ENCODE data around the gene LRRC34. TPM values are rescaled to one million over a fixed set of nuclear protein-coding genes. Genes with fewer than 3 reads are reported as not detected.
A peak's percentile ranks its signal among the peaks of the same experiment; 100 is the strongest.

Gene LRRC34
- total RNA-seq, 1 experiment from 2014 or later = 1.8 TPM

DNA sequence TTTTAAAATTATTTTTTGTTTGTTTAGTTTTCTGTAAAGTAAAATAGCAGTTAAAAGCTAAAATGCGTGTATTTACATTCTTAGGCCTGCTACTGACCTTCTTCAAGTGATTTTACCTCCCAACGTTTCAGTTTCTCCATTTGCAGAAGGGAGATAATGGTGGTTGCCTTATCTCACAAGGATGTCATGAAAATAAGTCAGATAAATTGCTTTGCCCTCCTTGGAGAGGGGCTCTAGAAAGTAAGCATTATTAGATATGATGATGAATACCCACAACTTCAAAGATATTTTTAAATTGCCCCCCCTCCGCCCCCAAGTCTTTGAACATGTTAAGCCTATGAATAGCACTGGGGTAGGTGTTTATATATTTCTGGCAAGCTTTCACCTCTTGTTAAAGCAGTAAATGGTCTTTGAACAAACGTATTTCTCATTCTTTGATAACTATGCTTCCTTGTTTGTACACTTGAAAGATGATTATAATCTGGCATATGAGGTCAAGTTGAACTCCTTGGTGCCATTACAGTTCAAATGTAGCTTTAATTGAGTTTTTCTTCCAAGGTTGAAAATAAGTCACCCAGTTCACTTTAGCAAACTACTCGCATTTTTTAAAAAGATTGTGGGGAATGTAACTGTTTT is 54.2 kb downstream of the LRRC34 start:
- intact Hi-C loops (cut with micrococcal nuclease) = no loop called here
- DNase-seq = no peak
- ATAC-seq = no peak
- CTCF ChIA-PET = no interaction called here
- POLR2A ChIA-PET (ENCODE audit: unreplicated experiment) = interaction anchor here (0.6 kb wide), 1 partner anchor 430 kb away, joined by 6 read pairs; no protein-coding TSS in a partner anchor
- Histone ChIP-seq H3K4me2 (ENCODE audit: low read length) (no peak overlapping the region), H3K4me3 (ENCODE audit: low read length) (no peak overlapping the region), H3K27me3 (ENCODE audit: low read length) (no peaks in the 10 kb centered on the region), H4K20me1 (ENCODE audit: low read length) (no peaks in the 10 kb centered on the region), H3K9ac (ENCODE audit: low read length) (no peak overlapping the region), H3K9me3 (ENCODE audit: low read length) (no peaks in the 10 kb centered on the region), H3K9me2 (replicated peaks; ENCODE audit: low read length) (0 out of 2 replicates have a peak, but pooled peaks cover 3% of the 10 kb centered on the region), H3K36me3 (ENCODE audit: low read depth, low read length) (no peaks in the 10 kb centered on the region), H3K27ac (ENCODE audit: low read length) (0 out of 2 replicates have a peak overlapping the region, but pooled peaks have one; percentile 55), H3K79me2 (ENCODE audit: low read length) (no peaks in the 10 kb centered on the region), H2AFZ (ENCODE audit: low read length) (no peak overlapping the region), H3F3A (ENCODE audit: low read length, unreplicated experiment) (no peaks in the 10 kb centered on the region), H3K4me1 (ENCODE audit: insufficient read depth, low read length) (peaks cover 24% of the 10 kb centered on the region)
- BruUV-seq (replicated peaks) = no TSS peak
- no peak for TF ChIP-seq EZH2 (IDR thresholded peaks at IDR 0.05; ENCODE audit: low read length, unreplicated experiment)
- TF ChIP-seq EZH2phosphoT487 (IDR thresholded peaks at IDR 0.05; ENCODE audit: borderline replicate concordance, low read length) = no peak
- TF ChIP-seq, protein P1, sequence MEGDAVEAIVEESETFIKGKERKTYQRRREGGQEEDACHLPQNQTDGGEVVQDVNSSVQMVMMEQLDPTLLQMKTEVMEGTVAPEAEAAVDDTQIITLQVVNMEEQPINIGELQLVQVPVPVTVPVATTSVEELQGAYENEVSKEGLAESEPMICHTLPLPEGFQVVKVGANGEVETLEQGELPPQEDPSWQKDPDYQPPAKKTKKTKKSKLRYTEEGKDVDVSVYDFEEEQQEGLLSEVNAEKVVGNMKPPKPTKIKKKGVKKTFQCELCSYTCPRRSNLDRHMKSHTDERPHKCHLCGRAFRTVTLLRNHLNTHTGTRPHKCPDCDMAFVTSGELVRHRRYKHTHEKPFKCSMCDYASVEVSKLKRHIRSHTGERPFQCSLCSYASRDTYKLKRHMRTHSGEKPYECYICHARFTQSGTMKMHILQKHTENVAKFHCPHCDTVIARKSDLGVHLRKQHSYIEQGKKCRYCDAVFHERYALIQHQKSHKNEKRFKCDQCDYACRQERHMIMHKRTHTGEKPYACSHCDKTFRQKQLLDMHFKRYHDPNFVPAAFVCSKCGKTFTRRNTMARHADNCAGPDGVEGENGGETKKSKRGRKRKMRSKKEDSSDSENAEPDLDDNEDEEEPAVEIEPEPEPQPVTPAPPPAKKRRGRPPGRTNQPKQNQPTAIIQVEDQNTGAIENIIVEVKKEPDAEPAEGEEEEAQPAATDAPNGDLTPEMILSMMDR (conservative IDR thresholded peaks at IDR 0.05; ENCODE audit: low read depth, low read length) = no peak

DNA sequence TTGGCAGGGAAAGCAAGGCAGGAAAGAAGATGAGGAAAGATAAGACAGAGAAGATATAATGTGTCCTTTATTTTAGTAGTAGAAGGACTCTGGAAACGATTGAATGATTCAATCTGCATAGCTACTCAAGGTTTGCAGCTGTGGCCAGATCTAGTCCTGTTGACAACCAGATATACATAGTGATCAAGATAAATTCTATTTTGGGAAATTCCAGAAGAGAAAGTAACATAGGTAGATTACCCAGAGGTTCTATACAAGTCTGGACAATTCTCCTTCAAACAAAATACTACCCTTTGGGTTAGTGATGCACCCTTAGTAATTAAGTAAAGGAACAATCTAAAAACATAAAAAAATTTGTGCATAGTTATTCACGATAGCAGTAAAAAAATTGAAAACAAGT is 57.2 kb downstream of the LRRC34 start:
- ATAC-seq = no peak
- no peak overlapping the region for H3K4me3 ChIP-seq (ENCODE audit: low read length)
- POLR2A ChIA-PET (ENCODE audit: unreplicated experiment) = no interaction called here
- CTCF ChIA-PET = no interaction called here
- no TSS peak for BruUV-seq (replicated peaks)
- peaks cover 24% of the 10 kb centered on the region for H3K4me1 ChIP-seq (ENCODE audit: insufficient read depth, low read length)
- no peaks in the 10 kb centered on the region for H3F3A ChIP-seq (ENCODE audit: low read length, unreplicated experiment)
- H3K9me3 ChIP-seq (ENCODE audit: low read length) = no peaks in the 10 kb centered on the region
- no peaks in the 10 kb centered on the region for H3K27me3 ChIP-seq (ENCODE audit: low read length)
- no peaks in the 10 kb centered on the region for H3K79me2 ChIP-seq (ENCODE audit: low read length)
- no peak overlapping the region for H3K9ac ChIP-seq (ENCODE audit: low read length)
- TF ChIP-seq EZH2phosphoT487 (IDR thresholded peaks at IDR 0.05; ENCODE audit: borderline replicate concordance, low read length) (no peak), EZH2 (IDR thresholded peaks at IDR 0.05; ENCODE audit: low read length, unreplicated experiment) (no peak)
- TF ChIP-seq, protein P1 (conservative IDR thresholded peaks at IDR 0.05; ENCODE audit: low read depth, low read length) = no peak
- no peak overlapping the region for H2AFZ ChIP-seq (ENCODE audit: low read length)
- intact Hi-C loops (cut with micrococcal nuclease) = no loop called here
- no peaks in the 10 kb centered on the region for H3K36me3 ChIP-seq (ENCODE audit: low read depth, low read length)
- DNase-seq = no peak
- no peak overlapping the region for H3K4me2 ChIP-seq (ENCODE audit: low read length)
- 0 out of 2 replicates have a peak, but pooled peaks cover 3% of the 10 kb centered on the region for H3K9me2 ChIP-seq (replicated peaks; ENCODE audit: low read length)
- no peaks in the 10 kb centered on the region for H4K20me1 ChIP-seq (ENCODE audit: low read length)
- H3K27ac ChIP-seq (ENCODE audit: low read length) = no peak overlapping the region

DNA sequence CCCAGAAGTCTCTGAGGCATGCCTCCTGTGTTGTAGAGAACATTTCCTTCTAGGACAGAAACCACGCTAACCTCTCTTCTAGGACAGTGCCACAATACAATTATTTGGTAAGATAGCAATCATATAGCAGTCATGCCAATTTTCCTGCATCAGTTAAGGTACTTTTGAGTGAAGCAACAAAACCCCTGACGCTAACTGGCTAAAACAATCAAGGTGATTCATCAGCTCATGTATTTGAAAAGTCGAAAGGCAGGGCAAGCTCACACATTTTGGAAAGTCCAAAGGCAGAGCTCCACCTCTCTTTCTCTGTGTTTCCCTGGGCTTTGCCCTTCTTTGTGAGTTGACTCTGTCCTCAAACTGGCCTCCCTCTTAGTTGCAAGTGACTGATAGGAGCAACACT is 58.0 kb downstream of the LRRC34 start:
- no peaks in the 10 kb centered on the region for H4K20me1 ChIP-seq (ENCODE audit: low read length)
- intact Hi-C loops (cut with micrococcal nuclease) = no loop called here
- no peaks in the 10 kb centered on the region for H3K9me3 ChIP-seq (ENCODE audit: low read length)
- no peak overlapping the region for H3K9ac ChIP-seq (ENCODE audit: low read length)
- no peak overlapping the region for H3K27ac ChIP-seq (ENCODE audit: low read length)
- no peaks in the 10 kb centered on the region for H3K36me3 ChIP-seq (ENCODE audit: low read depth, low read length)
- ATAC-seq (no peak), DNase-seq (peak; percentile 47)
- no TSS peak for BruUV-seq (replicated peaks)
- peaks cover 20% of the 10 kb centered on the region for H3K4me1 ChIP-seq (ENCODE audit: insufficient read depth, low read length)
- 0 out of 2 replicates have a peak, but pooled peaks cover 3% of the 10 kb centered on the region for H3K9me2 ChIP-seq (replicated peaks; ENCODE audit: low read length)
- H3K4me2 ChIP-seq (ENCODE audit: low read length) = no peak overlapping the region
- H3F3A ChIP-seq (ENCODE audit: low read length, unreplicated experiment) = no peaks in the 10 kb centered on the region
- ChIA-PET POLR2A (ENCODE audit: unreplicated experiment) (no interaction called here), CTCF (no interaction called here)
- H2AFZ ChIP-seq (ENCODE audit: low read length) = 0 out of 2 replicates have a peak overlapping the region, but pooled peaks have one; percentile 29
- TF ChIP-seq, protein P1 (conservative IDR thresholded peaks at IDR 0.05; ENCODE audit: low read depth, low read length) = no peak
- no peak for TF ChIP-seq EZH2phosphoT487 (IDR thresholded peaks at IDR 0.05; ENCODE audit: borderline replicate concordance, low read length)
- no peak for TF ChIP-seq EZH2 (IDR thresholded peaks at IDR 0.05; ENCODE audit: low read length, unreplicated experiment)
- H3K4me3 ChIP-seq (ENCODE audit: low read length) = no peak overlapping the region
- no peaks in the 10 kb centered on the region for H3K27me3 ChIP-seq (ENCODE audit: low read length)
- H3K79me2 ChIP-seq (ENCODE audit: low read length) = no peaks in the 10 kb centered on the region
